Liver (tissue), 3 donors: ENCODE measurements around the gene M1AP.

Source experiments
- CTCF ChIP-seq: fragments of 150-350 bp; IDR thresholded peaks from 2 replicates; pipeline ENCODE4 v1.5.1; 2017; ENCODE audit warnings: improper control_type of control experiment, low read depth, low read length; ENCODE audit not compliant: missing input control
- JUND ChIP-seq, 2 donors: IDR thresholded peaks; 2 replicates each; pipeline ENCODE4 v1.6.1; 2016; ENCODE audit warnings: antibody characterized with exemption in 2 of 2
- donor health status: healthy.
- donor health status: healthy.

GRCh38 chr2:74688881-74689280, 40.8 kb upstream of the M1AP start:
- no peak for TF ChIP-seq CTCF
- TF ChIP-seq JUND (IDR thresholded peaks at IDR 0.05), result no peak
